Measurements from ENCODE around the gene SCFD2.

DNA sequence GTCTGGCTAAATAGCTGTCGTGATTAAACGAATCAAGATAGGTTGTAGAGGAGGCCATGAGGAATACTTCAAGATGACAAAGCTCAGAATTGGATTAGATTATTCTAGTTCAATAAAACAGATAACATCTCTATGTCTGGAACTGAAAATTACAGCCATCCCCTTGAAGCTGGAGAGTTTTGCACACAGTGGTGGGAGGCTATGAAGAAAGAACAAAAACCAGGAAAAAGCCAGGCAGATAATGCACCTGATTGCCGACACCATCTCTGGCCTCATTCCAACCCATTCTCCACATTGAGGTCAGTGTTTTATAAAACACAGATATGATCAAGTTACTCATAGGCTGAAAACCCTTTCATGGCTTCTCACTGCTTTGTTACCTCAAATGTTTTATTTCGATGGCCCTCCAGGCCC, 315.5 kb downstream of the SCFD2 start:
- TF ChIP-seq, protein P1, sequence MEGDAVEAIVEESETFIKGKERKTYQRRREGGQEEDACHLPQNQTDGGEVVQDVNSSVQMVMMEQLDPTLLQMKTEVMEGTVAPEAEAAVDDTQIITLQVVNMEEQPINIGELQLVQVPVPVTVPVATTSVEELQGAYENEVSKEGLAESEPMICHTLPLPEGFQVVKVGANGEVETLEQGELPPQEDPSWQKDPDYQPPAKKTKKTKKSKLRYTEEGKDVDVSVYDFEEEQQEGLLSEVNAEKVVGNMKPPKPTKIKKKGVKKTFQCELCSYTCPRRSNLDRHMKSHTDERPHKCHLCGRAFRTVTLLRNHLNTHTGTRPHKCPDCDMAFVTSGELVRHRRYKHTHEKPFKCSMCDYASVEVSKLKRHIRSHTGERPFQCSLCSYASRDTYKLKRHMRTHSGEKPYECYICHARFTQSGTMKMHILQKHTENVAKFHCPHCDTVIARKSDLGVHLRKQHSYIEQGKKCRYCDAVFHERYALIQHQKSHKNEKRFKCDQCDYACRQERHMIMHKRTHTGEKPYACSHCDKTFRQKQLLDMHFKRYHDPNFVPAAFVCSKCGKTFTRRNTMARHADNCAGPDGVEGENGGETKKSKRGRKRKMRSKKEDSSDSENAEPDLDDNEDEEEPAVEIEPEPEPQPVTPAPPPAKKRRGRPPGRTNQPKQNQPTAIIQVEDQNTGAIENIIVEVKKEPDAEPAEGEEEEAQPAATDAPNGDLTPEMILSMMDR (IDR thresholded peaks at IDR 0.05), result no peak
- TF ChIP-seq POLR2A (IDR thresholded peaks at IDR 0.05) (no peak), EP300 (IDR thresholded peaks at IDR 0.05) (no peak)
